HG02938 (cell line): ENCODE data around the gene TMEM95.
A peak's percentile ranks its signal among the peaks of the same experiment; 100 is the strongest.

Source experiments
- ATAC-seq: cut with Tn5 transposase; IDR thresholded peaks from one replicate; pipeline ENCODE4 v1.9.1; 2021; ENCODE audit warnings: mild to moderate bottlenecking, moderate library complexity; ENCODE audit not compliant: unreplicated experiment

TMEM95 gene

GRCh38 chr17:7403977-7404736, 49.2 kb downstream of the TMEM95 start, which contains the start of gene TMEM256:
TMEM256 (minus strand) TSS chr17:7404097; CDS start chr17:7404084, 13 bp downstream.
- peak; percentile 93 for ATAC-seq

DNA sequence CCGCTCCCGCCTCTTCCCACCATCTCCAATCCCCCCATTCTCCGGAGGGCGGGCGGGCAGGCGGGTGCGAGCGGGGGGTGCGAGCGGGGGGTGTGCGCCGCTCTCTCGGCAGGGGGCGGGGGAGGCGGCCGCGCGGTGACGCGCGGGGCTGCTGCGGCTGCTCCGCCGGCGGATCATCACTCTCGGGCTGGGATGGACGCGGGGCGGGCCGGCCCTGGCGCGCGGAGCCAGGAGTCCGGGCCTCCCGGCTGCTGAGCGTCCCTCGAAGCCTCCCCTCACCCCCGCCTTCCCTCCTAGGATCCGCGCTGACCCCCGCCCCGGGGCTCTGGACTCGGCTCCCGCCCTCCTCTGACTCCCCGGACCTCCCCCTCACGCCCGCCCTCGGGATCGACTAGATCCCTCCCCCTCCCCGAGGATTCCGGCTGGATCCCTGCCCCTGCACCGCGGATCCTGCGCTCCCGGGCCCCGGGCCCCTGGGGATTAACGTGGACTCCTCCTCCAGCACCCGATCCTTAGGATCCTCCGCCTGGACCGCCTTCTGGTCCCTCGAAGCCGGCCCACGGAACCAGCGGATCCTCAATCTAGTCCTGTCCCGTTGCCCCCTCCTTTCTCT, 49.9 kb downstream of the TMEM95 start:
- no peak for ATAC-seq

- no peak for ATAC-seq
These were observed 50.6 kb downstream of the TMEM95 start for GRCh38 chr17:7405350-7406234.

DNA sequence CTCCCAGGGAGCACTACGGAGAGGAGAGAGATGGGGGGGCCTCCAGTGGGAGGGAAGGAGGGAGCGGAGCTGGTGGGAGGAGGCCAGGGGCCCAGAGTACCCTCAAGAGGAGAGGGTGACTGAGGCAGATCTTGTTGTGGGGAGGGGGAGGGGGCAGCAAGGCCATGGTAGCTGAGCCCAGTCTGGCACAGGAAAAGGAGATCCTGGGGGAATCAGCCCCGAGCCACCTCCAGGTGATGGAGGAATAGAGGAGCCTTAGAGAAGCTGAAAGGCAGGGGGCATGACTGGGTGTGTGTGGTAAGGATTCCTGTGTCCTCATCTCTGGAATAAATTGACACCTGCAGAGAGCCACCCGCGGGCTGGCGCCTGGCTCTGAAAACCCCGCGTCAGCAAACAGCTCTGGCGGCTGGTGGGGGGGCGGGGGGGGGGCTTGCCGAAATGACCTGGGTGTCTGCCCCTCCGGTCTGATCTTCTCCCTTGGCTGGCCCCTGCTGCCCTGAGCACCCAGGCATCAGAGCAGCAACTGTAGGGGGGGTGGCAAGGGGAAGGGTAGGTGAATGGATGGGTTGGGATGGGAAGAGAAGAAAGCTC, 51.4 kb downstream of the TMEM95 start:
- no peak for ATAC-seq
